Activated CD8-positive, alpha-beta memory T cell treated with anti-CD3 and anti-CD28 coated beads for 36 hours (primary cell): ENCODE measurements around the gene BAHD1. TPM values are rescaled to one million over a fixed set of nuclear protein-coding genes. Genes with fewer than 3 reads are reported as not detected.

Experiments used
- CTCF ChIA-PET: fragments of 350-600 bp; sonication (Branson Sonifier 250); formaldehyde crosslinking; loops from one replicate; lab custom pipeline; 2021; ENCODE audit warnings: antibody characterized with exemption; lab: Charles Lee
- POLR2A ChIA-PET: fragments of 350-600 bp; sonication (Branson Sonifier 250); formaldehyde crosslinking; loops from one replicate; lab custom pipeline; 2021; ENCODE audit warnings: antibody characterized with exemption; lab: Charles Lee
- total RNA-seq, 2 experiments: library from RNA; stranded (reverse); gene quantifications; one replicate each; pipeline ENCODE4 v1.2.3, GENCODE V29; 2021

The BAHD1 gene
- total RNA-seq, 2 experiments from 2014 or later: 23.0 to 23.5 TPM

GRCh38 chr15:40438712-40439111 is 2.0 kb upstream of the BAHD1 start:
- POLR2A ChIA-PET: no interaction called here

GRCh38 chr15:40439461-40439959 is 1.2 kb upstream of the BAHD1 start:
- POLR2A ChIA-PET: interaction anchor here (1.4 to 1.5 kb wide), 2 partner anchors 13 to 131 kb away, joined by 4 to 5 read pairs; partner anchors contain the start of gene PLCB2
- CTCF ChIA-PET: interaction anchor here (1.1 to 2.3 kb wide), 6 partner anchors 17 to 165 kb away, joined by 3 to 7 read pairs (median 4); partner anchors contain the start of gene KNSTRN

More at GRCh38 chr15:40438712-40439111, 2.0 kb upstream of the BAHD1 start:
- CTCF ChIA-PET: interaction anchor here (1.1 to 2.3 kb wide), 2 partner anchors 16 to 68 kb away, joined by 3 to 7 read pairs; no protein-coding TSS in a partner anchor

GRCh38 chr15:40439960-40440742 is 602 bp upstream of the BAHD1 start:
- ChIA-PET POLR2A (interaction anchor here (0.5 to 1.5 kb wide), 4 partner anchors 13 to 1014 kb away, joined by 3 to 5 read pairs (median 4); partner anchors contain the start of genes IVD and PLCB2), CTCF (interaction anchor here (1.1 to 2.3 kb wide), 6 partner anchors 18 to 166 kb away, joined by 3 to 7 read pairs (median 4); partner anchors contain the start of gene KNSTRN)

GRCh38 chr15:40441565-40442531 is 1.1 kb downstream of the BAHD1 start:
- ChIA-PET CTCF (interaction anchor here (0.6 to 2.1 kb wide), 8 partner anchors 10 to 167 kb away, joined by 3 to 6 read pairs (median 4); no protein-coding TSS in a partner anchor), POLR2A (interaction anchor here (1.5 kb wide), 1 partner anchor 36 kb away, joined by 3 read pairs; the partner anchor contains the start of gene IVD)

GRCh38 chr15:40443255-40443654 is 2.5 kb downstream of the BAHD1 start:
- CTCF ChIA-PET: interaction anchor here (0.6 to 1.1 kb wide), 2 partner anchors 27 to 33 kb away, joined by 4 read pairs; no protein-coding TSS in a partner anchor
- POLR2A ChIA-PET: no interaction called here

GRCh38 chr15:40443846-40444245 is 3.1 kb downstream of the BAHD1 start:
- CTCF ChIA-PET: interaction anchor here (2.2 kb wide), 1 partner anchor 11 kb away, joined by 11 read pairs; no protein-coding TSS in a partner anchor
- POLR2A ChIA-PET: no interaction called here

- POLR2A ChIA-PET: interaction anchor here (0.6 to 0.7 kb wide), 3 partner anchors 182 to 510 kb away, joined by 3 to 7 read pairs (median 3); no protein-coding TSS in a partner anchor
- CTCF ChIA-PET: interaction anchor here (2.2 kb wide), 1 partner anchor 10 kb away, joined by 11 read pairs; no protein-coding TSS in a partner anchor
Measured at GRCh38 chr15:40444736-40445135, 4.0 kb downstream of the BAHD1 start.

GRCh38 chr15:40445421-40445922 is 4.7 kb downstream of the BAHD1 start:
- POLR2A ChIA-PET: interaction anchor here (0.7 kb wide), 1 partner anchor 200 kb away, joined by 3 read pairs; no protein-coding TSS in a partner anchor
- CTCF ChIA-PET: interaction anchor here (2.2 kb wide), 1 partner anchor 9 kb away, joined by 11 read pairs; no protein-coding TSS in a partner anchor

GRCh38 chr15:40446144-40446543 is 5.4 kb downstream of the BAHD1 start:
- ChIA-PET CTCF (interaction anchor here (2.2 kb wide), 1 partner anchor 8 kb away, joined by 11 read pairs; no protein-coding TSS in a partner anchor), POLR2A (no interaction called here)

GRCh38 chr15:40448354-40448753 is 7.6 kb downstream of the BAHD1 start:
- ChIA-PET CTCF (interaction anchor here (0.7 kb wide), 1 partner anchor 26 kb away, joined by 3 read pairs; no protein-coding TSS in a partner anchor), POLR2A (no interaction called here)

- ChIA-PET CTCF (no interaction called here), POLR2A (no interaction called here)
Measured at GRCh38 chr15:40449275-40449674, 8.5 kb downstream of the BAHD1 start.

- CTCF ChIA-PET: no interaction called here
Measured at GRCh38 chr15:40450047-40450446, 9.3 kb downstream of the BAHD1 start.

GRCh38 chr15:40451527-40452158 is 10.9 kb downstream of the BAHD1 start:
- ChIA-PET POLR2A (interaction anchor here (0.6 kb wide), 2 partner anchors 26 to 138 kb away, joined by 3 to 10 read pairs; no protein-coding TSS in a partner anchor), CTCF (interaction anchor here (0.6 to 1.1 kb wide), 2 partner anchors 10 to 691 kb away, joined by 4 read pairs; partner anchors contain the start of gene BAHD1)

More at GRCh38 chr15:40450047-40450446, 9.3 kb downstream of the BAHD1 start:
- POLR2A ChIA-PET: no interaction called here

GRCh38 chr15:40452296-40453090 is 11.7 kb downstream of the BAHD1 start:
- ChIA-PET POLR2A (interaction anchor here (0.5 to 1.4 kb wide), 3 partner anchors 12 to 71 kb away, joined by 4 to 7 read pairs (median 5); partner anchors contain the start of gene BAHD1), CTCF (interaction anchor here (1.1 to 3.4 kb wide), 2 partner anchors 8 to 11 kb away, joined by 4 to 11 read pairs; partner anchors contain the start of gene BAHD1)

GRCh38 chr15:40453941-40454340 is 13.2 kb downstream of the BAHD1 start:
- CTCF ChIA-PET: interaction anchor here (3.4 kb wide), 1 partner anchor 9 kb away, joined by 11 read pairs; no protein-coding TSS in a partner anchor
- POLR2A ChIA-PET: interaction anchor here (0.5 kb wide), 1 partner anchor 99 kb away, joined by 7 read pairs; no protein-coding TSS in a partner anchor

- CTCF ChIA-PET: interaction anchor here (0.5 to 3.4 kb wide), 6 partner anchors 10 to 97 kb away, joined by 3 to 11 read pairs (median 3); partner anchors contain the start of gene CHST14
Measured at GRCh38 chr15:40454904-40455391, 14.2 kb downstream of the BAHD1 start.

More at GRCh38 chr15:40454904-40455391, 14.2 kb downstream of the BAHD1 start:
- POLR2A ChIA-PET: interaction anchor here (0.5 kb wide), 1 partner anchor 11 kb away, joined by 3 read pairs; no protein-coding TSS in a partner anchor
